H1 (cell line): ENCODE measurements around the gene FRK. TPM values are rescaled to one million over a fixed set of nuclear protein-coding genes. Genes with fewer than 3 reads are reported as not detected.

Experiments used
- CTCF ChIA-PET: fragments of 300-600 bp; sonication (Branson Sonifier 250); formaldehyde crosslinking; loops from one replicate; lab custom pipeline; 2021; ENCODE audit not compliant: partially characterized antibody; lab: Charles Lee
- POLR2A ChIA-PET: fragments of 300-600 bp; sonication (Branson Sonifier 250); formaldehyde crosslinking; loops from one replicate; lab custom pipeline; 2021; ENCODE audit warnings: inconsistent platforms; ENCODE audit not compliant: partially characterized antibody; lab: Charles Lee
- DNase-seq, 2 experiments: peaks; one replicate each; pipeline versions ENCODE4 v3.0.0 to v3.0.0-alpha.2; 2010 to 2022; ENCODE audit warnings: low spot score in 2 of 2, low read depth in 1 of 2, mixed read lengths in 1 of 2
- FAIRE-seq: peaks from 2 replicates; lab custom pipeline; 2011; peaks lifted over from hg19 to GRCh38; lab: Jason Lieb, UNC
- H2AFZ ChIP-seq: 2 replicates; pipeline ENCODE4 v1.8.1; 2012; ENCODE audit warnings: low read length, inconsistent platforms
- H2AK5ac ChIP-seq: 2 replicates; pipeline ENCODE4 v1.6.1; 2013; ENCODE audit warnings: low read depth, low read length
- H2BK120ac ChIP-seq: replicated peaks from 2 replicates; pipeline ENCODE3; 2013; ENCODE audit warnings: low read depth, low read length, inconsistent platforms
- H2BK12ac ChIP-seq: 2 replicates; pipeline ENCODE4 v1.6.1; 2013; ENCODE audit warnings: low read depth, low read length
- H2BK15ac ChIP-seq: 2 replicates; pipeline ENCODE4 v1.6.1; 2013; ENCODE audit warnings: low read length
- H2BK20ac ChIP-seq: 2 replicates; pipeline ENCODE4 v1.6.1; 2013; ENCODE audit warnings: low read length
- H2BK5ac ChIP-seq: 2 replicates; pipeline ENCODE4 v1.6.1; 2013; ENCODE audit warnings: low read depth, low read length
- H3K14ac ChIP-seq: 2 replicates; pipeline ENCODE4 v1.6.1; 2013; ENCODE audit warnings: inconsistent platforms; ENCODE audit not compliant: insufficient read length
- H3K18ac ChIP-seq: 2 replicates; pipeline ENCODE4 v1.6.1; 2013; ENCODE audit warnings: low read length; ENCODE audit errors: extremely low read depth
- H3K23ac ChIP-seq: 2 replicates; pipeline ENCODE4 v1.6.1; 2013; ENCODE audit warnings: inconsistent platforms; ENCODE audit not compliant: insufficient read length
- H3K23me2 ChIP-seq: 2 replicates; pipeline ENCODE4 v1.6.1; 2013; ENCODE audit warnings: low read depth, low read length
- H3K27ac ChIP-seq: 2 replicates; pipeline ENCODE4 v1.6.1; 2011; ENCODE audit warnings: low read depth, low read length, inconsistent platforms
- H3K27me3 ChIP-seq, 4 experiments: replicated peaks in 1 of 4; 1 replicate in 1 of 4; 2 replicates in 3 of 4; pipeline versions ENCODE4 v1.6.1 to v1.8.1; 2011 to 2013; ENCODE audit warnings: low read length in 3 of 4, mild to moderate bottlenecking in 3 of 4, inconsistent platforms in 2 of 4, mixed read lengths in 2 of 4, moderate library complexity in 1 of 4; ENCODE audit not compliant: control insufficient read depth in 3 of 4, insufficient read depth in 3 of 4; ENCODE audit errors: extremely low read depth in 1 of 4
- H3K36me3 ChIP-seq, 4 experiments: 2 replicates each; pipeline versions ENCODE4 v1.6.1 to v1.8.1; 2011 to 2013; ENCODE audit warnings: mild to moderate bottlenecking in 4 of 4, low read length in 3 of 4, moderate library complexity in 2 of 4, control low read depth in 1 of 4, inconsistent platforms in 1 of 4; ENCODE audit not compliant: insufficient read depth in 4 of 4, control insufficient read depth in 2 of 4
- H3K4ac ChIP-seq: replicated peaks from 2 replicates; pipeline ENCODE3; 2013; ENCODE audit warnings: low read length, low read depth, mixed read lengths, inconsistent platforms; ENCODE audit not compliant: insufficient read length
- H3K4me1 ChIP-seq, 4 experiments: replicated peaks in 1 of 4; 1 replicate in 1 of 4; 2 replicates in 3 of 4; pipeline versions ENCODE4 v1.6.1 to v1.8.1; 2011 to 2013; ENCODE audit warnings: low read length in 3 of 4, inconsistent platforms in 2 of 4, mixed read lengths in 1 of 4; ENCODE audit not compliant: insufficient read depth in 4 of 4, control insufficient read depth in 3 of 4
- H3K4me2 ChIP-seq, 2 experiments: 2 replicates each; pipeline versions ENCODE4 v1.6.1 to v1.8.1; 2011 to 2013; ENCODE audit warnings: low read depth in 2 of 2, low read length in 2 of 2, control low read depth in 1 of 2, inconsistent platforms in 1 of 2, mild to moderate bottlenecking in 1 of 2; ENCODE audit not compliant: insufficient read depth in 1 of 2
- H3K4me3 ChIP-seq, 4 experiments: fragments of 200-600, 300-600 bp in 1 of 4; sonication (generic), shearing (Covaris generic), sonication (Bioruptor Twin) in 1 of 4; 2 replicates each; pipeline versions ENCODE4 v1.5.1 to v1.8.1; 2011 to 2016; ENCODE audit warnings: low read length in 4 of 4, low read depth in 3 of 4, control low read depth in 2 of 4, inconsistent platforms in 2 of 4, mild to moderate bottlenecking in 2 of 4, mixed read lengths in 1 of 4, moderate library complexity in 1 of 4; ENCODE audit not compliant: insufficient read depth in 2 of 4; ENCODE audit errors: extremely low read depth in 1 of 4
- H3K56ac ChIP-seq: replicated peaks from 2 replicates; pipeline ENCODE3; 2013; ENCODE audit warnings: low read depth, mild to moderate bottlenecking, mixed read lengths, low read length, inconsistent platforms; ENCODE audit not compliant: insufficient read length
- H3K79me1 ChIP-seq: 2 replicates; pipeline ENCODE4 v1.6.1; 2013; ENCODE audit warnings: low read depth, low read length, control low read depth
- H3K79me2 ChIP-seq, 2 experiments: 2 replicates each; pipeline versions ENCODE4 v1.6.1 to v1.8.1; 2012 to 2013; ENCODE audit warnings: low read length in 2 of 2, mild to moderate bottlenecking in 2 of 2, inconsistent platforms in 1 of 2; ENCODE audit not compliant: insufficient read depth in 2 of 2, control insufficient read depth in 1 of 2
- H3K9ac ChIP-seq, 4 experiments: replicated peaks in 1 of 4; 1 replicate in 1 of 4; 2 replicates in 3 of 4; pipeline versions ENCODE4 v1.6.1 to v1.8.1; 2011 to 2013; ENCODE audit warnings: low read depth in 3 of 4, low read length in 3 of 4, control low read depth in 2 of 4, mild to moderate bottlenecking in 2 of 4, moderate library complexity in 2 of 4, inconsistent platforms in 1 of 4; ENCODE audit errors: extremely low read depth in 1 of 4
- H3K9me3 ChIP-seq, 2 experiments: 2 replicates each; pipeline versions ENCODE4 v1.6.1 to v1.8.1; 2012 to 2013; ENCODE audit warnings: mild to moderate bottlenecking in 2 of 2, moderate library complexity in 2 of 2, control low read depth in 1 of 2, inconsistent platforms in 1 of 2, low read depth in 1 of 2, low read length in 1 of 2, mixed read lengths in 1 of 2; ENCODE audit not compliant: insufficient read depth in 2 of 2
- H4K20me1 ChIP-seq, 2 experiments: replicated peaks in 1 of 2; 2 replicates each; pipeline versions ENCODE3 to v1.8.1; 2011 to 2013; ENCODE audit warnings: inconsistent platforms in 2 of 2, low read length in 2 of 2, mild to moderate bottlenecking in 1 of 2; ENCODE audit not compliant: insufficient read depth in 2 of 2, control insufficient read depth in 1 of 2
- H4K5ac ChIP-seq: 2 replicates; pipeline ENCODE4 v1.6.1; 2013; ENCODE audit warnings: low read length, low read depth, mixed read lengths, inconsistent platforms; ENCODE audit not compliant: insufficient read length
- H4K8ac ChIP-seq: 2 replicates; pipeline ENCODE4 v1.8.0; 2013; ENCODE audit warnings: mild to moderate bottlenecking, moderate library complexity, low read length, inconsistent platforms; ENCODE audit not compliant: insufficient read depth; ENCODE audit errors: extremely low read depth
- H4K91ac ChIP-seq: replicated peaks from 2 replicates; pipeline ENCODE3; 2013; ENCODE audit warnings: low read length, mixed read lengths, inconsistent platforms; ENCODE audit not compliant: insufficient read length
- BACH1 ChIP-seq: IDR thresholded peaks from 2 replicates; pipeline ENCODE4 v1.6.1; 2012; ENCODE audit warnings: low read length, improper control_type of control experiment
- EGR1 ChIP-seq: IDR thresholded peaks from 2 replicates; pipeline ENCODE4 v1.6.1; 2011; ENCODE audit warnings: low read depth, low read length, borderline replicate concordance
- EP300 ChIP-seq, 2 experiments: IDR thresholded peaks; 1 replicate in 1 of 2; 2 replicates in 1 of 2; pipeline ENCODE4 v1.6.1; 2011 to 2012; ENCODE audit warnings: low read depth in 2 of 2, low read length in 2 of 2, mild to moderate bottlenecking in 2 of 2, borderline replicate concordance in 1 of 2, inconsistent platforms in 1 of 2, moderate library complexity in 1 of 2
- EZH2 ChIP-seq: fragments of 200-600 bp; sonication (generic); IDR thresholded peaks from 2 replicates; pipeline ENCODE4 v1.7.1; 2012; ENCODE audit warnings: low read depth, mild to moderate bottlenecking, moderate library complexity, low read length, inconsistent platforms; ENCODE audit not compliant: severe bottlenecking
- JUND ChIP-seq: IDR thresholded peaks from 2 replicates; pipeline ENCODE4 v1.6.1; 2011; ENCODE audit warnings: mild to moderate bottlenecking, improper control_type of control experiment, low read length
- SIN3A ChIP-seq, 2 experiments: IDR thresholded peaks in 1 of 2; conservative IDR thresholded peaks in 1 of 2; 2 replicates each; pipeline ENCODE4 v1.6.1; 2011 to 2012; ENCODE audit warnings: low read length in 2 of 2, improper control_type of control experiment in 1 of 2, low read depth in 1 of 2, mild to moderate bottlenecking in 1 of 2
- SIRT6 ChIP-seq: IDR thresholded peaks from one replicate; pipeline ENCODE4 v1.7.1; 2012; ENCODE audit warnings: low read length, inconsistent platforms
- SIX5 ChIP-seq: IDR thresholded peaks from 2 replicates; pipeline ENCODE4 v1.6.1; 2011; ENCODE audit warnings: mild to moderate bottlenecking, low read depth, low read length
- SUZ12 ChIP-seq: fragments of 200-600 bp; sonication (generic); IDR thresholded peaks from 2 replicates; pipeline ENCODE4 v1.6.1; 2012; ENCODE audit warnings: mild to moderate bottlenecking, inconsistent platforms, low read length, moderate library complexity, mixed read lengths
- TCF12 ChIP-seq: IDR thresholded peaks from 2 replicates; pipeline ENCODE4 v1.6.1; 2011; ENCODE audit warnings: low read depth, mild to moderate bottlenecking, low read length
- ZNF274 ChIP-seq: IDR thresholded peaks from 2 replicates; pipeline ENCODE4 v1.7.0; 2012; ENCODE audit warnings: low read length, borderline replicate concordance; ENCODE audit errors: extremely low read depth
- WGBS, 2 experiments: shearing (Covaris generic) in 1 of 2; methylation state at CpG; one replicate each; pipeline versions ENCODE4 v1.1.6 to v1.1.7; 2013 to 2015; ENCODE audit warnings: low lambda C conversion rate in 2 of 2, mixed read lengths in 2 of 2, inconsistent platforms in 1 of 2, low coverage in 1 of 2, missing lambda C conversion rate in 1 of 2; ENCODE audit not compliant: insufficient replicate concordance in 2 of 2, insufficient coverage in 1 of 2, insufficient read length in 1 of 2; ENCODE audit errors: extremely low coverage in 1 of 2, missing lambda C conversion rate in 1 of 2; 5-methylcytosine and 5-hydroxymethylcytosine counted together
- polyA plus RNA-seq, 7 experiments: library from polyadenylated mRNA; depleted of rRNA in 3 of 7; stranded (reverse) in 5 of 7; unstranded in 2 of 7; fragments of >200 nt in 5 of 7; fragments of 200-250 nt in 2 of 7; gene quantifications; 1 replicate in 5 of 7; 2 replicates in 1 of 7; 4 replicates in 1 of 7; pipeline versions ENCODE4 v1.2.1 to v1.2.3, GENCODE V29; 2011 to 2013; ENCODE audit warnings: missing spikeins in 2 of 7, mixed read lengths in 2 of 7
- total RNA-seq: library from RNA; stranded (reverse); fragmentation: NEBNext Ultra II Directional; extraction: Animal tissue kit (Norgen Biotek cat#: 25700); gene quantifications from 2 replicates; pipeline ENCODE4 v1.2.1, GENCODE V29; 2021
- TF ChIP-seq, protein P1 (sequence below): IDR thresholded peaks from 2 replicates; pipeline ENCODE4 v1.6.1; 2012; ENCODE audit warnings: inconsistent platforms
- TF ChIP-seq, protein P2 (sequence below): IDR thresholded peaks from 2 replicates; pipeline ENCODE4 v1.6.1; 2011; ENCODE audit warnings: low read length, improper control_type of control experiment

Gene FRK
- total and polyA plus RNA-seq, 2 of the 8 experiments (the other 6 are each of a cell fraction or from before 2014, with no cell fraction given), result 0.11 to 0.24 TPM

DNA sequence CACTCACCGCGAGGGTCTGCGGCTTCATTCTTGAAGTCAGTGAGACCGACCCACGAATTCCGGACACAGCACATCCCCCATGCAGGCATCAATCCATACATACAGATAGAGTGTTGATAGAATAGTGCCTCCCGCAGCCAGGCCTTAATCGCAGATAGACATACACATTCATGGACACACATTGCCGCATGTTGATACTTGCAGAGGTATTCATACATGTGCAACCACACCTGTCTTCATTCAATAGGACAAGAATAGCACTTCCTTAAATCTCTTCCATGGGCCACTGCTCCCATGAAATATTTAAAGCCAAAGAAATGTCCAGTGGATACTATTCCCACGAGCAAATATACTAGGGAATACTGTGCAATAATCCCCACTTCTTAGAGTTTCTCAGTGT is 170.5 kb downstream of the FRK start:
- H3K23ac ChIP-seq, result no peak overlapping the region
- H3K27me3 ChIP-seq, result no peaks in the 10 kb centered on the region
- H3K9me3 ChIP-seq, result no peaks in the 10 kb centered on the region
- no peak overlapping the region for H3K4me2 ChIP-seq
- H3K14ac ChIP-seq, result no peak overlapping the region
- no peak overlapping the region for H2AK5ac ChIP-seq
- H3K79me1 ChIP-seq, result no peaks in the 10 kb centered on the region
- no peak overlapping the region for H2BK15ac ChIP-seq
- no peak overlapping the region for H4K8ac ChIP-seq
- H2AFZ ChIP-seq, result no peak overlapping the region
- no peak overlapping the region for H2BK120ac ChIP-seq
- H2BK12ac ChIP-seq, result no peak overlapping the region
- no peak overlapping the region for H3K18ac ChIP-seq
- H3K4ac ChIP-seq, result no peak overlapping the region
- DNase-seq, result no peak
- no peaks in the 10 kb centered on the region for H3K4me1 ChIP-seq
- H4K20me1 ChIP-seq, result no peaks in the 10 kb centered on the region
- H3K56ac ChIP-seq, result no peak overlapping the region
- H3K36me3 ChIP-seq, result no peaks in the 10 kb centered on the region
- H3K9ac ChIP-seq, result no peak overlapping the region
- H2BK20ac ChIP-seq, result no peak overlapping the region
- no peak overlapping the region for H3K27ac ChIP-seq
- no peak overlapping the region for H2BK5ac ChIP-seq
- H4K91ac ChIP-seq, result no peak overlapping the region
- no peaks in the 10 kb centered on the region for H3K79me2 ChIP-seq
- WGBS, 2 experiments, result 89% methylated on average over 10 of the region's 10 CpGs; no CpG with 5 or more reads in 1 of the 2 experiments
- CTCF ChIA-PET, result no interaction called here
- no peak for FAIRE-seq
- H3K4me3 ChIP-seq, result no peak overlapping the region
- H3K23me2 ChIP-seq, result no peaks in the 10 kb centered on the region
- POLR2A ChIA-PET, result no interaction called here
- H4K5ac ChIP-seq, result no peak overlapping the region
- TF ChIP-seq BACH1 (no peak), TCF12 (no peak), JUND (no peak), SIN3A (conservative IDR thresholded peaks at IDR 0.05 in 1 of 2, IDR thresholded peaks at IDR 0.05 in 1 of 2; ENCODE audit: low read depth in 1 of 2, low read length in 2 of 2) (no peak), EGR1 (no peak), ZNF274 (no peak), EZH2 (no peak), SIRT6 (no peak), SUZ12 (no peak), SIX5 (no peak), EP300 (IDR thresholded peaks at IDR 0.05; ENCODE audit: borderline replicate concordance in 1 of 2, low read depth in 2 of 2, low read length in 2 of 2) (no peak)
- TF ChIP-seq, protein P1, sequence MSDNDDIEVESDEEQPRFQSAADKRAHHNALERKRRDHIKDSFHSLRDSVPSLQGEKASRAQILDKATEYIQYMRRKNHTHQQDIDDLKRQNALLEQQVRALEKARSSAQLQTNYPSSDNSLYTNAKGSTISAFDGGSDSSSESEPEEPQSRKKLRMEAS, result no peak
- TF ChIP-seq, protein P2, sequence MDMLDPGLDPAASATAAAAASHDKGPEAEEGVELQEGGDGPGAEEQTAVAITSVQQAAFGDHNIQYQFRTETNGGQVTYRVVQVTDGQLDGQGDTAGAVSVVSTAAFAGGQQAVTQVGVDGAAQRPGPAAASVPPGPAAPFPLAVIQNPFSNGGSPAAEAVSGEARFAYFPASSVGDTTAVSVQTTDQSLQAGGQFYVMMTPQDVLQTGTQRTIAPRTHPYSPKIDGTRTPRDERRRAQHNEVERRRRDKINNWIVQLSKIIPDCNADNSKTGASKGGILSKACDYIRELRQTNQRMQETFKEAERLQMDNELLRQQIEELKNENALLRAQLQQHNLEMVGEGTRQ, result no peak
